ENCODE results near the gene EPS15.
A peak's percentile ranks its signal among the peaks of the same experiment; 100 is the strongest.
"Not testable (repeated sequence)": the region's sequence is repeated elsewhere in the genome, so short reads cannot be mapped to it uniquely, and the experiment has no call there.

EPS15 gene

GRCh38 chr1:51542158-51542953 is 23.3 kb upstream of the EPS15 start:
- no peak for DNase-seq (ENCODE audit: low read depth in 2 of 2)

GRCh38 chr1:51541313-51542050 is 22.4 kb upstream of the EPS15 start:
- no peak for DNase-seq (ENCODE audit: low read depth in 2 of 2)

GRCh38 chr1:51537568-51537967 is 18.5 kb upstream of the EPS15 start:
- no peak for DNase-seq (ENCODE audit: low read depth in 2 of 2)

GRCh38 chr1:51535006-51535592 is 16.0 kb upstream of the EPS15 start:
- peak in 1 of 2 donors; percentile 13 for DNase-seq (ENCODE audit: low read depth in 2 of 2)

- DNase-seq (ENCODE audit: low read depth in 2 of 2), result no peak
Observed at GRCh38 chr1:51534447-51534846, 15.4 kb upstream of the EPS15 start.

GRCh38 chr1:51532853-51533252 is 13.8 kb upstream of the EPS15 start:
- no peak for DNase-seq (ENCODE audit: low read depth in 2 of 2)

GRCh38 chr1:51530447-51530846 is 11.4 kb upstream of the EPS15 start:
- not testable (repeated sequence) for DNase-seq (ENCODE audit: low read depth in 2 of 2)

GRCh38 chr1:51527144-51527543 is 8.1 kb upstream of the EPS15 start:
- DNase-seq (ENCODE audit: low read depth in 2 of 2), result no peak

- DNase-seq (ENCODE audit: low read depth in 2 of 2), result no peak
Observed at GRCh38 chr1:51526248-51526647, 7.2 kb upstream of the EPS15 start.

- no peak for DNase-seq (ENCODE audit: low read depth in 2 of 2)
Observed at GRCh38 chr1:51525295-51525694, 6.2 kb upstream of the EPS15 start.

GRCh38 chr1:51524817-51525216 is 5.8 kb upstream of the EPS15 start:
- DNase-seq (ENCODE audit: low read depth in 2 of 2), result no peak

GRCh38 chr1:51523931-51524330 is 4.9 kb upstream of the EPS15 start:
- DNase-seq (ENCODE audit: low read depth in 2 of 2), result no peak

- DNase-seq (ENCODE audit: low read depth in 2 of 2), result no peak
Observed at GRCh38 chr1:51520700-51521248, 1.7 kb upstream of the EPS15 start.

- no peak for DNase-seq (ENCODE audit: low read depth in 2 of 2)
Observed at GRCh38 chr1:51519865-51520699, 1.0 kb upstream of the EPS15 start.

GRCh38 chr1:51518586-51519047 is 449 bp downstream of the EPS15 start:
- no peak for DNase-seq (ENCODE audit: low read depth in 2 of 2)

GRCh38 chr1:51518033-51518585 is 957 bp downstream of the EPS15 start:
- DNase-seq (ENCODE audit: low read depth in 2 of 2), result no peak

- no peak for DNase-seq (ENCODE audit: low read depth in 2 of 2)
Observed at GRCh38 chr1:51517361-51518032, 1.6 kb downstream of the EPS15 start.

- DNase-seq (ENCODE audit: low read depth in 2 of 2), result no peak
Observed at GRCh38 chr1:51516649-51517158, 2.4 kb downstream of the EPS15 start.

- no peak for DNase-seq (ENCODE audit: low read depth in 2 of 2)
Observed at GRCh38 chr1:51515982-51516648, 3.0 kb downstream of the EPS15 start.
